Stimulated activated CD4-positive, alpha-beta T cell treated with anti-CD3 and anti-CD28 coated beads, Interleukin-2, amount 100 ng/mL, for 48 hours (primary cell): ENCODE data around the gene MYCBP2.

ENCODE experiments used
- DNase-seq, 2 donors: peaks; one replicate each; pipeline ENCODE4 v3.0.0-alpha.2; 2020

Gene MYCBP2

DNA sequence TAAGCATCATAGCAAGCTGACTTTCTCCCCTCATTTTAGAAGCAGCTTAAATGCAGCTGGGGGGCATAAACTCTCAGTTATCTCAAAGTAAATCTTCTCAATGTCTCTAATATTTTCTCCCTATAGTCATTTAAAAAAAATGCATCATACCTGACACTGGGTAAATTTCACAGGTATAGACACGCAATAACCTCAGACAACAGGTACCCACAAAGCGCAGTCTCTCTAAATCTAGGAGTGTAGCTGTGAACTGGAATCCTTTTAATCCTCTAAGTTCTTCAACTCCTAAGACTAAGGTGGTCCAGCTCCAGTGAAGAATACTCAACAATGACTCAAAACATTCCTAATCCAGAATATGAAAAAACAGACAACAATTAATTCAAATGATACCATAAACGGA, 141.2 kb downstream of the MYCBP2 start:
- no peak for DNase-seq

DNA sequence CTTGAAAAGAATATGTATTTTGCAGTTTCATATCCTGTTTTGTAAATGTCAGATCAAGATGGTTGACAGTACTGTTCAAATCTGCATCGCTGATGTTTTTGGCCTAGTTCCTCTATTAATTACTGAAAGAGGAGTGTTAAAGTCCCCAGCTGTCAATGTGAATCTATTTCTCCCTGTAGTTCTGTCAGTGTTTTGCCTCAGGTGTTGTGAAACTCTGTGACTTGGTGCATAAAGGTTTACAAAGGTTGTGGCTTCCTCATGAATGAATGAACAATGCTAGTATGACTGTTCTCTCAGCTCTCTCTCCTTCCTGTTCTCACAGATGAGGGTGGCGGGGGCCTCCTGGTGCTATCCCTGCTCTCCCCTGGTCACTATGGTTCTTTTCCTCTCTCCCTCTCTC, 142.4 kb downstream of the MYCBP2 start:
- peak in 1 of 2 donors; percentile 13 for DNase-seq

DNA sequence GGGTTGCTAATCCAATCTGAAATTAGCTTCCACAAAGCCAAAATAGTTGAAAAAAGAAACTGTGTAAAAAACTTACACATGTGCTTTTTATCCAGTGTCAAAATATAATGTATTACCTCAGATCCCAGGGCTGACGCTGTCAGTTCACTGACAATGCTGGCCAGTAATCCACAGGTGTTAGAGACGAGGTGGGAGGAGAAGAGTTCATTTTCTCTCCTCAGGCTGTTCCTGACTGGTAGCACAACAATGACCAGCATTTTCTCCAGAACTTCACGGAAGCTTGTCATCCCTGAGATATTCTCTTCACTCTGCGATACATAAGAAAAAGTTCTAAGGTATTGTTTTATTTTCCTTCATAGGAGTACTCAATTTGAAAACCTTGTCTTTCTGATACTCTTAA, 146.9 kb downstream of the MYCBP2 start:
- DNase-seq, result no peak

DNA sequence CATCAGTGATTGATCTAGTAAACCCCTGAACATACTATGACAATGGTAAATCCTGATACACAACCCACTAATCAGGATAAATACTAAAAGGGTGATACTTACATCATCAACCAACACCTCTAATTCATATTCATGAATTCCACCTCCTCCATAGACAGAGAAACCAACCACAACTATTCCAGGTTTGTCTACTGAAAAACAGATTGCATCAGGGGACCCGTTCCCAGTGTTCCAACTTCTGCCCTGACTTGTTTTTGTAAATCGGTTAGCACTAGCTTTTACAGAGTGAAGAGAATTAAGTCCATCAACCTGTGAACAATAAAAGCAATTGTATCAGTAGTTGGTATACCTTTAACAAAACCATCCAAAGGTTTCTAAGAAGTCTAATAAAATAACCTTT, 149.2 kb downstream of the MYCBP2 start:
- no peak for DNase-seq

DNA sequence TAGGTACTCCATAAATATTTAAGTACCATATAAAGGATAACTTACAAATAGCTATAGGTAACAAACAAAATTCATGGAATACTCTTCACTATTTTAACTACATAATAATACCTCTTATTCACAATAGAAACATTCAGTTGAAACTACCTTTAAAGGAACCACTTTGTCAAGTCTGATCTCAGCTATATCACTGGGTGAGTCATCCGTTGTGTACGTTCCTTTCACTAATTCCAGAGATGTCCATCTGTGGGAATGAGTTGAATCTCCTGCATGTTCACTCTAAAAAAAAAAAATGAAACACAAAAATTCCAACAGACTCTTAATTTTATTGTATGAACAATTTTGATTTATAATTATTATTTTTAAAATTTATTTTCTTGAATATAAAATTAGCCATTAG, 150.5 kb downstream of the MYCBP2 start:
- no peak for DNase-seq

DNA sequence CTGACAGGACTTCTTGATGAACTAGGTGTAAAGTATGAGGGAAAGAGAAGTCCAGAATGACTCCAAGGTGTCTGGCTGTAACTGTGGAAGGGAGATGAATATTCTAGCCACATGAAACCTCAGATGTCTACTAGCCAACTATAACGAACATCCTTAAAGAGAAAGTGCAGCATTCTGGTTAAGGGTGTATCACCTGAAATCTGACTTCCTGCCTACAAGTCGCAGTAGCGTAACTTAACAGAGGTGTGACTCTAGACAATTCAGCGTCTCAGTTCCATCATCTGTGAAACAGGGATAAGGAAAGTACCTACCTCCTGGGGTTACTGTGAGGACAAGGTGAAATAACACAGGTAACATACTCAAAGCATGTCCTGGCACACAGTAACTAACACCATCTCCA, 154.2 kb downstream of the MYCBP2 start:
- no peak for DNase-seq

DNA sequence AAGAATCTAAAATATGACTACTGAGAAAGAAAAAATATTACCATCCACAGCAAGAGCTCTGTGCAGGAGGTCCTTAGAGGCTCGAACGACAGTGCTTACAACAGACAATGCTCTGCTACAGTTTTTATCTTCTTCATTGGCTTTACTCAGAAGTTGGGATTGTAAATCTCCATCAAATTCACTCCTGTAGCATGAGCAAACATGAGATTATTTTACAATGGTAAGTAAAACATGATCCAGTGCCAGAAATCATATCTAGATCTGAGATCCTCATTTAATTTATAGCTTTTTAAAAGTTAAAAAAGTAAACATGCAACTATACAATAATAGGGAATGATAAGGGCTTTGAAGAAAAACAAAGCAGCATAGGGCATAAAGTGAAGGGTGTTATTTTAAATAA, 155.4 kb downstream of the MYCBP2 start:
- no peak for DNase-seq

DNA sequence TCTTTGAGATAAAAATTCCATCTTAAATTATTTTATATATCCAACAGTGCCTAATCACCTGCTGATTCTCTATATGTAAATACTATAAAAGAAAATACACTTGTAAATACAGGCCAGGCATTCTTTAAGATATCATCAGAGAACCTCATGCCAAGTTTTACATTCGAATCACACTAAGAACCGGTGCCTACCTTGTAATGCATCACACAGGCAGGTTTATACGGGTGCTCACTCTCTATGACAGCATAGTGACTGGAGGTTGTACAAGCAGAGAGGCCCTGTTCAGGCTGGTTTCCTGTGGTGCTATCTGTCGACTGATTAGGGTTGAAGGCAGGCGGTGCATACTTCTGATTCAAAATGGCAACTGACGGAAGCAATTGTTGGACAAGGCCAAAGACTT, 158.7 kb downstream of the MYCBP2 start:
- DNase-seq, result no peak

DNA sequence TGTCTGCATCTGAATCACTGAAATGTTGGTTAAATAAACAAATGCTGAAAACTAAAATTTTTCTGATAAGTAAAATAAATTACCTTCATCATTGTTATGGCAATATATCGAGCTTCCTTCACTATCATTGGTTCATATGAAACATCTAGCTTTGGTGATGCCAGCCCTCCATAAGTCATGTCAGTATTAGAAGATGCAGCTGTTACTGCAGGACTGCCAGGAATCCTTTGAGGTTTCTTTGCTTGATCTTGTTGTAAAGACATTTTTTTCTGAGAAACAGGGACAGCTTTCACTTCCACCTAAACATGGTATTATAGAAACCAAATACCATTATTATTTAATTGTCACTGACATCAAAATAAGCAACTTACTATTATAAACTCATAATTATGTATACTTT, 176.2 kb downstream of the MYCBP2 start:
- DNase-seq, result no peak

DNA sequence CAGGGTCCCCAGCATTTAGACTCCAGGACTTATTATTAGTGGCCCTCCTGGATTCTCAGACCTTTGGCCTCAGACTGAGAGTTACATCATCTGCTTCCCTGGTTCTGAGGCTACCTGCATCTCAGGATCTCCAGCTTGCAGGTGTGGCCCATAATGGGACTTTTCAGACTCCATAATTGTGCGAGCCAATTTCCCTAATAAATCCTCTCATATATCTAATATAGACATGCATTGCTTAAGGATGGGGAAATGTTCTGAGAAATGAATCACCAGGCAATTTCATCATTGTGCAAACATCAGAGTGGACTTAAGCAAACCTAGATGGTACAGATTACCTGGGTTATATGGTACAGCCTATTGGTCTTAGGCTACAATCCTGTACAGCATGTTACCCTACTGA, 183.5 kb downstream of the MYCBP2 start:
- DNase-seq, result no peak

DNA sequence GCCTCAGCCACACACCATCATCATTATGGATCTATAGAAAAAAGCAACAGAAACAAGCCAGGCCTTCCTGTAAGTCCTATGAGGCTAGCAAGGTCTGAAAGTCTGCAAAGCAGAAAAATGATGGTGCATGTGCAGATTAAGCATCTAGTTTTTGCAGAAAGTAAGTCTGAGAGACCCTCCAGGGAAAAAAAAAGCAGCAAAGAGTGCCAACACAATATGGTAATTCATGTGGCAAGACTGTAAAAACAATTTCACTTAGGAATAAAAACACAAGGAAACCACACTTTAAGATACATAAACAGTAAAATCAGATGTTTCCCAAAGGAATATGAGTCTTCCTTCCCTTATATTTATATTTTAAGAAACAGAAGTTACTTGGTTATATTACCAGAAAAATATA, 187.6 kb downstream of the MYCBP2 start:
- DNase-seq, result no peak

DNA sequence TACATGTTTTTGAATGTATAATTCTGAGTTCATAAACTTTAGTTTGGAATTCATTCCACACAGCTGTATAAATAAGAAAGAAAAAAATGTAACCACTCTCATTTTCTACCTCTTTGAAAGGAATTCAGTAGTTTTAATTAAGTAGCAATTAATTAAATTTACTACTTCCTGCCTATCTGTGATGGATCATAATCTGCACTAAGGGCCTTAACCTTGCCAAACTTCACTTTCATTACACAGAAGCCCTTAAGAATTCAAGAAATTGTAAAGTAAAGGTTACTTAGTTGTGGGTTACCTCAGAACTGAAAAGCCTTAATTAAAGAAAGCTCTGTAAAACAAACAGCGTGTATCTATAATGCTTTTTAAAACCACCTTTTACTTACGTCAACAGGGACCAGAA, 188.1 kb downstream of the MYCBP2 start:
- no peak for DNase-seq

DNA sequence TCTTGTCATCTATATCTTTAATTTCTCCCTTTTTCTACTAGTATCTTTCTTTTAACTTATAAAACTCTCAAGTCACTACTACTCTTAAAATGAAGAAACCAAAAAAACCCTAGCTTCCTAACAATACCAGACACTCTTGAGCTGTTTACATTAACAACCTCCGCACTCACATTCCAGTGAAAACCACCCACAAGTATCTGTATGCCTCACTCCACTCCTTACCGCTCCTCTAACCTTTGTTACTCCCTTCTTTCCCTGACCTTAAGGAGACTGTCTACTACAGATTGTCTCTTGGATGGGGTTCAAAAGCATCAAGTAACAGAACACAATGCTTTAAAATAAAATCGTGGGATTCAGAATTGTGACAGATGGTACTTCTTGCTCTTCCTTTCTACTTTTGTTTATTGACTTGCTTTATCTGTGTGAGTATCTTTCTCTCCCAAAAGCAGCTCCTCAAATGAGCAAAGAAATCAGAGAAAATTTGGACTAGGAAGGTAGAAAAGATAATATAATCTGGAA, 189.9 kb downstream of the MYCBP2 start:
- no peak for DNase-seq

DNA sequence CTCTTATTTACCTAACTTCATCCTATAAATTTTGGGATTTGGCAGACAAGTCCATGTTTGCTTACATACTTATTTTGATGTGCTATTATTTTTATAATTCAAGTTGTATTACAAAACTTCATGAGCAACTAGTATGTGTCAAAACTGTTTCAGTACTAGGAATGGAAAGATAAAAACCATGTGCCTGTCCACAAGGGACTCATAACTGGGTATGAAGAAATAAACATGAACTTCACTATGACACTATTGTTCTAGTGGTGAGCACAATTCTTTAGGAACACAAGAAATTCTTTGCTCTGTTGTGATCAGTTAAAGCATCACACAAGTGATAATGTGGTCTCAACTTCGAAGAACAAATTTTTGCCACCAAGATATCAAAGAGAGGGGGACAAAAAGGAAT, 202.5 kb downstream of the MYCBP2 start:
- DNase-seq, result no peak

DNA sequence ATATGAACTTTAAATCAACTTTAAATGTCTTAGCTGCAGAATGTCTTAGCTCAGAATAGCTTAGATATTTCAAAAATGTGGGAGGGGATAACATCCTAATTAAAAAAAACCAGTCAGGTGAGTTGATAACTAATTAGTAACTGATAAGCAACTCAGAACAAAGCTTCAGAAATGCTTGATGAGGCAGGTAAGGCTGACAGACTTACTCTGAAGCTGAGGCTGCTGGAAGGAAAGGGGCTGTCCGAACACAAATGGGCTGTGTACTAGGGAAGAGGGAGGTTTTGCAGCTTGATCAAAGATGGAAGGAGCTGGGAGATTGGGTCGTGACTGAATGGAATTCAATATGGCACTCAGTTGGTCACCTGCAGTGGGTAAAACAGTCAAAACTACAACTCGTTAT, 208.8 kb downstream of the MYCBP2 start:
- no peak for DNase-seq

DNA sequence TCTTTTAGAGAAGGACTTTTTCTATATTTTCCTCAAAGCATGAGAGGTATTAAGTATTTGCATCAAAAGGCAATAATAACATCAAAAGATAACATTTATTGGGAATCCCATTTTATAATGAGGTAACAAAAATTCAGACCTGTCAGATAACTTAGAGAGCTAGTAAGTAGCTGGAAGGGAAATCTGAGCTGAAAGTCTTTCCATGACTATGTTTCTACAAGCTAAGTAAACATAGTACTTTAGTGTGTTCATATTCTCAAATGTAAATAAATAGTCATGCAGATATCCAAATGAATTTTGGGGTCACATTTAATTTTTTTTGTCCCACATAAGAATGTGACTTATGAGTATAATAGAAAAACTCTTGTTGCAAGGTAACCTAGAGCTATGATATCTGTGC, 212.6 kb downstream of the MYCBP2 start:
- no peak for DNase-seq

DNA sequence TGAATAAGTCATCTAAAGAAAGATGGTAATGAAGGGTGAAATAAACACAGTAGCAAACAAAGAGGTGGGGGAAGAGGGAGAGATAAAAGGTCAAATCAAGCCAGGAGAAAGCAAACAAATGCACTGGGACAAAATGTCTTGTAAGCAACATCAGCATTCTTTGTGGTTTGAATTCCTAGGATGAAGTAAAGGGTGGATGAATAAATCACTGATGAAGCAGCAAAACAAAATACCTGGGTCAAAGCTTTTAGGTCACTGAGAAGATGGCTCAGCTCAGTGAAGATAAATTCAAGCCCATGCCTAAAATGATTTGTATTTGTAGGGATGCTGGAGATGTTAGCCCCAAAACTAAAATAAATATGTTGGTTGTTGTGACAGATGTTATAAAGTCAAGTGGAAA, 213.4 kb downstream of the MYCBP2 start:
- DNase-seq, result no peak

DNA sequence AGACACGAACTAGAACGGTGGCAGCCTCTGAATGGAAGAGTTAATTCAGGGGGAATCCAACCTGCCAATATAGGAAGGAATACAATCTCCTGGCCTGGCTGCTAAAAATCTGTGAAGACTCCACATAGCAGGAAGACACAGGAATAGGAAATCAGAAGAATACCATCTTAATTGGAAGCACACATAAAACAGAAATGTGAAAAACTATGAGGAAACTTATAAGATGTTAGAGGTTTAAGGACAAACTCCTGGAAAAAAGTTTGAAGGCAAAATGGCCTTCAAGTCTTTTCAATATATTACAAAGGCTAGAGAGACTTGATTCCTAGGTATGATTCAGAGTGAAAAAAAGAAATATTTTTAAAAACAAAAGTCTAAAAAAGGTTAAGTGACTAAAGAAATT, 221.8 kb downstream of the MYCBP2 start:
- DNase-seq, result no peak

DNA sequence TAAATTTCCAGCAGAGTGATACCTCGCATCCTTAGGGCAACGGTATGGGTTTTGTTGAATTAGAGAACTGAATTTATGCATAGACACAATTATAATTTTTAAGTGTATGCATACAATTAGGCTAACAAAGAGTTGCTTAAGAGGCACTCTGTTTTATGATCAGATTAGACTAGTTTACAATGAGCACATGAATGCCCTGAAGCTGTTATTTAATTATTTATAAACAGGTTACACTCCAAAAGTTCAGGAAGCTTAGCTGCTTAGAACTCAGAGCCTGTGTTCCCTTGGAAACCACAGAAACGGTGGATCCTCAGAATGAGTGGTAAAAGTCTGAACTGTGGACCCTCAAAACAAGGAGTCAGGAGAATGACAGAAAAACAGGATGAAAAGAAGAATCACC, 227.5 kb downstream of the MYCBP2 start:
- DNase-seq, result no peak

DNA sequence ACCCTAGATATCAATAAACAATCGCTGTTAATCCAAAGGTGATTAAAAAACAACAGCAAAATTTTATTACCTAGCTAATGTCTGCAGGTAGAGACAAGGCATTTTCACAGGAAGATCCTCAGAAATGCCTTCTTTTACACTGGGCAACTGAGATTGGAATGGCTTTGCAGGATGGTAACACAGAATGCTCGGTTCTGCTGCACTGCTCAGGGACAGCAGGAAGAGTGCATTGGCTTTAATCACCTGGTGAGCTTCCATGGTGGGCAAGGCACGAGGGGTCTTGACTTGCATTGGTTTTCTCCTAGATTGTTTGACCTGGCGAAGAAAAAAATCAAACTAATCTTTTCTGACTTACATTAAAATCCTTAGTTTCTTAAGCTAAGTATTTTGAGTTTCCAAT, 231.6 kb downstream of the MYCBP2 start:
- no peak for DNase-seq

DNA sequence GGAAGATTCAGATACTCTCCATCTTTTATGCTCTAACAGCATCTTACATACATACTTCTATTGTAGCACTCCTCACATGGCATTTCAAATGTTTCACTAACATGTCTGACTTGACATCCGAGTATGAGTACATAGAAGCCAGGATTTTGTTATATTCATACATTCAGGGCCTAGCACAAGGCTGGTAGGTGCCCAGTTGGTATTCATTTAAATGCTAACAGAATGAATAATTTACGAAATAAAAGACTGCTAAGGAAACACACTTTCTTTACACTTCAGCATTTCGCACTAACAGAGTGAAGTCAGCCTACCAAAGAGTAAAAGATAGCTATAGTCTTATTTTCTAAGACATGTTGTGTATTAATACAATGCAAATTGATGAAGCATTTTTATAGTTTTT, 232.1 kb downstream of the MYCBP2 start:
- DNase-seq, result no peak

DNA sequence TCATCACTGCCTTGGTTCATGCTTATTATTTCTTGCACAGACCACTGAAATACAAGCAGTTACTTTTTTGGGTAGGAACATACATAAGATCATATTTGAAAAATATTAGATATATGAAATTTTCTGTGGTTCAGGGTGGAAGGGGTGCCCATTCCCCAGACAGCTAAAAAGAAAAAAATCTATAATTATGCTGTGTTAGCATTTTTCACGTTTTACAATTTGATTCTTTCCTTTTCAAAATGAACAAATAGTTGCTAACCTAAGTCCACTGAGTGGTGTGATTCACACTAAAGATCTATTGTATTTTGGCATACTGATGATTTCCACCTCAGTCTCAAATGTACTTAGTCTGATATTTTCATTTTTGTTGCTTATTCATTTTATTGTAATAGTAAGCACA, 233.2 kb downstream of the MYCBP2 start:
- DNase-seq, result no peak

DNA sequence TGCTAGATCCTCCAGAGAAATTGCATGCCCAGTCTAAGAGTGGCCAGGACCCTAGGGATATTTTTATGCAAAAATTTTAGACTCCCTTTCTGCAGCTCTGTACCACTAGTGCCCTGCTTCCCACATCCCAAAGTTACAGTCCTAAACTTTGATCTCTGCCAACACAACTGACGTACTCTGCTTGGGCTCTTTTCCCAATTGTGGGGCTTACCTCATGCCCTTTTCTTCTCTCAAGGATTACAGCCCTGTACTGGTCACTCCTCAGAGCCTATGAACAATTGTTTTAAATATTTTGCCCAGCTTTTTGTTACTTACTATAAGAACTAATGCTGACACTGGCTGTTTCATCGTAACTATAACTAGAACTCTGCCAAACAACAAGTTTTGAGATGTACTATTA, 242.1 kb downstream of the MYCBP2 start:
- DNase-seq, result no peak

DNA sequence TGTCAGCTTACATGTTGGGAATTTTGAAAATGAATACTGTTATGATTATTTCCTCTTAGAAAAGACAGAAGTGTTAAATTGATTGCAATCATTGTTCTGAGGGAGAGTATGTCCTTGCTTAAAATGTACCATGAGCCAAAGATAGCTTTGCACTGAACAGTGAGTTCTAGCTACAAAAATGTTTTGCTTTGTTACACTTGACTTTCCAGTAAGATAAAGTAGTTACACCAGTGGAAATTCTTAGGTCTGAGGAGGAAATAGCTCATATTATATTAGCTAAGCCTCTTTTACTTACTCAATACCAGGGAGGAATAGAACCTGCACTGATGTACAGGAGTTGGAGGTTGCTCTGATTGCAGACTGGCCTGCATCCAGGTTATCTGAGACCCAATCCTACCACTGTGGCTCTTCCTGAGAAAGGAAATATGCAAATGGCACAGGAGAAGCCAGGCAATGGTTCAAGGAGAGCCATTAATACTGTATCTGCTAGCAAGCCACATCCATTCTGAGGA, 246.9 kb downstream of the MYCBP2 start:
- no peak for DNase-seq

DNA sequence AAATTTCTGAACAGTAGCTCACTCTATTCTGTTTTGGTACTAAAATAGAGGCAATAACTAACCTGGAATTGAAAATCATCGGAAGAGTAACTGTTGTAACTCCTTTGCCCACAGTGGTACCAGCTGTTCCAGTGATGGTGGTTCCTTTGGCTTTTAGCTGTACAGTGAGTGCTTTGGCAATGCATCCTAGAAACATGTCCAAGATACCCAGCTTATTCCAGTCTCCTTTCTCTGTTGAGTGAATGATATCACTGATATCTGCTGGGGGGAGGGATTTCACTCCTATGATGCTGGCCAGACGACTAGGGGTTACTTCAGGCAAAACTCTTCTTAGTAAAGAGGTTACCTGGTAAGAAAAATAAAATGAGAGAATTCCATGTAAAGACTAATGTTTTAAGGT, 259.4 kb downstream of the MYCBP2 start:
- DNase-seq, result no peak
